ENCODE measurements around the gene HOXA7. TPM values are rescaled to one million over a fixed set of nuclear protein-coding genes. Genes with fewer than 3 reads are reported as not detected.

HOXA7 gene
- total and polyA plus RNA-seq, 10 of the 15 experiments (the other 5 are each of a cell fraction or from before 2014, with no cell fraction given), result not detected

DNA sequence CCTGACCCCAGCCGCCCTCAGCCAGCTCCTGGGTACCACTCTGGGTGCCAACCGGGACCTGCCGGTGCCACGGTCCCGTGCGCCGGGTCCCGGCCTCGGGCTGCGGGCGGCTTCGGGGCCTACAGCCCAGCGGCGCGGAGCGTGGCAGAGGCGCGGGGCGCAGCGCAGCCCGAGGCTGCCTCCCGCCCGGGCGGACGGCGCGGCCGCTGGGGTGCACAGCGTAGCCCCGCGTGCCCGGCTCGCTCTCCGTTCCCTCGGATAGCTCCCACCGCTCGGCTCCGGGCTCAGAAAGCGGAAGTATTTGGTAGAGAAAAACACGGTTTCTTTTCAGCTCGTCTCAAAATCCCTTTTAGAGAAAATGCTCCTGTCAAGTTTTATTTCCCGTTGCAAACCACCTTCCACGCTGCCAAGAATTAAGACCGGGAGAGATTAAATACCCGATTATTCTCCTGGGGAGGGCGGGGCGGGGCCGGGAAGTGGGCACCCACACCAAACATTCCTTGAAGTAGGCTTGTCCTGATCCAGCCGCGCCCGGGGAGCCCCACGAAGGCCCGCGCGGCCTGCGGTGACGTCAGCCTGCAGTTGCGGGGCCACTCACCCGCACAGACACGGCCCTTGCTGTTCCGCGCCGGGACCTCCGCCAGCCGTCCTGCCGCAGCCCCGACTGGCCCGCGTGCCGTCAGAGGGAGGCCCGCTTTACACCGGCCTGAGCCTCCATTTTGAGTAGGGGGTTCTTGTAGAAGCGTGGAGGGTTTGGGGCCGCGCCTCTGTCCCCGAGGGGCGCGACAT lies 36.3 kb upstream of the HOXA7 start:
- ChIA-PET SMC1A (ENCODE audit: uncharacterized antibody, unreplicated experiment) (no interaction called here), CTCF (interaction anchor here (0.9 to 1.5 kb wide), 2 partner anchors 384 to 869 kb away, joined by 3 read pairs; no protein-coding TSS in a partner anchor), POLR2A (no interaction called here), RAD21 (ENCODE audit: unreplicated experiment) (no interaction called here)
- H3K36me3 ChIP-seq (ENCODE audit: control insufficient read depth in 2 of 2, insufficient read depth in 2 of 2, low read length in 1 of 2), result no peaks in the 10 kb centered on the region
- H3K4me1 ChIP-seq (ENCODE audit: control insufficient read depth, insufficient read depth, low read length), result no peaks in the 10 kb centered on the region
- no peak for DNase-seq (ENCODE audit: low read depth, low spot score)
- H4K20me1 ChIP-seq (ENCODE audit: control insufficient read depth, insufficient read depth), result 0 out of 2 replicates have a peak, but pooled peaks cover 3% of the 10 kb centered on the region
- ATAC-seq, result no peak
- no TSS peak for BruUV-seq (replicated peaks)
- peaks cover 27 to 38% of the 10 kb centered on the region in 2 experiments for H3K27me3 ChIP-seq (replicated peaks in 1 of 2; ENCODE audit: control insufficient read depth in 2 of 2, insufficient read depth in 2 of 2, low read length in 1 of 2)
- no peaks in the 10 kb centered on the region for H3K79me2 ChIP-seq (ENCODE audit: control insufficient read depth, insufficient read depth, low read length)
- FAIRE-seq, result no peak
- in situ Hi-C loops (cut with MboI) (no loop called here), intact Hi-C loops (cut with micrococcal nuclease; ENCODE audit: unreplicated experiment) (no loop called here)
- H3K9me3 ChIP-seq (replicated peaks; ENCODE audit: control insufficient read depth, insufficient read depth, low read length), result no peaks in the 10 kb centered on the region; the same call in 2 of the 3 replicates
- H3K4me2 ChIP-seq (ENCODE audit: control insufficient read depth, insufficient read depth), result 0 out of 2 replicates have a peak overlapping the region, but pooled peaks have one; percentile 9
- 29% methylated on average over 60 of the region's 78 CpGs for WGBS (ENCODE audit: insufficient coverage, insufficient replicate concordance, low lambda C conversion rate, missing lambda C conversion rate)
- H3K4me3 ChIP-seq, result no peak overlapping the region
- H2AFZ ChIP-seq (ENCODE audit: control insufficient read depth, low read depth, low read length), result no peak overlapping the region
- no peak overlapping the region for H3K27ac ChIP-seq (ENCODE audit: control insufficient read depth, insufficient read depth)
- no peak overlapping the region for H3K9ac ChIP-seq (ENCODE audit: control insufficient read depth, insufficient read depth, low read length)
- TF ChIP-seq SUZ12 (IDR thresholded peaks at IDR 0.05; ENCODE audit: unreplicated experiment), result peak; percentile 59
- TF ChIP-seq, protein P1, sequence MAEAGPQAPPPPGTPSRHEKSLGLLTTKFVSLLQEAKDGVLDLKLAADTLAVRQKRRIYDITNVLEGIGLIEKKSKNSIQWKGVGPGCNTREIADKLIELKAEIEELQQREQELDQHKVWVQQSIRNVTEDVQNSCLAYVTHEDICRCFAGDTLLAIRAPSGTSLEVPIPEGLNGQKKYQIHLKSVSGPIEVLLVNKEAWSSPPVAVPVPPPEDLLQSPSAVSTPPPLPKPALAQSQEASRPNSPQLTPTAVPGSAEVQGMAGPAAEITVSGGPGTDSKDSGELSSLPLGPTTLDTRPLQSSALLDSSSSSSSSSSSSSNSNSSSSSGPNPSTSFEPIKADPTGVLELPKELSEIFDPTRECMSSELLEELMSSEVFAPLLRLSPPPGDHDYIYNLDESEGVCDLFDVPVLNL (IDR thresholded peaks at IDR 0.05; ENCODE audit: low read depth, low read length), result no peak
- no peak for TF ChIP-seq NFXL1 (IDR thresholded peaks at IDR 0.05; ENCODE audit: borderline replicate concordance)
